DMS153 (cell line): ENCODE measurements around the gene TNFAIP8L1.
"Not testable (repeated sequence)": the region's sequence is repeated elsewhere in the genome, so short reads cannot be mapped to it uniquely, and the experiment has no call there.

Experiments used
- DNase-seq: peaks from one replicate; lab custom pipeline; 2025; lab: John Stamatoyannopoulos, UW

The TNFAIP8L1 gene

DNA sequence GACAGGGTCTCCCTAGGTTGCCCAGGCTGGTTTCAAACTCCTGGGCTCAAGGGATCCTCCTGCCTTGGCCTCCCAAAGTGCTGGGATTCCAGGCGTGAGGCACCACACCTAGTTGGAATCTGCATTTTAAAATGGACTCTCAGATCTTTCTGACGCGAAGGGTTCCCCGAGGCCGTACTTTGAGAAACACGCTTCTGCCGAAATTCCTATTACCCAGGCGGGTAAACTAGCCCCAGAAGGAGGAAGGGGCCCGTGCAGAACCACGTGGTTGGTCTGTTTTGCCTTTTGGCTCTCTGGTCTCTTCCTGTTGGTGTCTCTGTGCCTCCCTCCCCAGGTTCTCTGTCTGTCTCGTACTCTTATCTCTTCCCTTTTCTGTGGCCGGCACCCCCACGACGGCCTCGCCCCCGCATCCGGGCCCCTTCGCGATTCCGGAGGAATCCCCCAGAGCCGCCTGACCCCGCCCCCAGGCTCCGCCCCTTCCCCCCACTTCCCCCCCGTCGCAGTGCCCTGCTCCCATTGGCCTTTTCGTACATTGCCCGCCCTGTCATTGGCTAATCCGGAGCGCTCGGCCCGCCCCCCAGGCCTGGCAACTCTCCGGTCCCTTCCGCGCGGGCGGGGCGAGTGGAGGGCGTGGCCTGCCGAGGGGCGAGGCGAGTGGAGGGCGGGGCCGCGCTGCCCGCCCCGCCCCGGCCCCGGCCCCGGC, at the start of gene TNFAIP8L1:
TSS of gene TNFAIP8L1 (plus strand) at position 689 of the 703 bp plus-strand sequence. CDS start 12,354 bp downstream, outside the sequence.
- peak; percentile 84 for DNase-seq

DNA sequence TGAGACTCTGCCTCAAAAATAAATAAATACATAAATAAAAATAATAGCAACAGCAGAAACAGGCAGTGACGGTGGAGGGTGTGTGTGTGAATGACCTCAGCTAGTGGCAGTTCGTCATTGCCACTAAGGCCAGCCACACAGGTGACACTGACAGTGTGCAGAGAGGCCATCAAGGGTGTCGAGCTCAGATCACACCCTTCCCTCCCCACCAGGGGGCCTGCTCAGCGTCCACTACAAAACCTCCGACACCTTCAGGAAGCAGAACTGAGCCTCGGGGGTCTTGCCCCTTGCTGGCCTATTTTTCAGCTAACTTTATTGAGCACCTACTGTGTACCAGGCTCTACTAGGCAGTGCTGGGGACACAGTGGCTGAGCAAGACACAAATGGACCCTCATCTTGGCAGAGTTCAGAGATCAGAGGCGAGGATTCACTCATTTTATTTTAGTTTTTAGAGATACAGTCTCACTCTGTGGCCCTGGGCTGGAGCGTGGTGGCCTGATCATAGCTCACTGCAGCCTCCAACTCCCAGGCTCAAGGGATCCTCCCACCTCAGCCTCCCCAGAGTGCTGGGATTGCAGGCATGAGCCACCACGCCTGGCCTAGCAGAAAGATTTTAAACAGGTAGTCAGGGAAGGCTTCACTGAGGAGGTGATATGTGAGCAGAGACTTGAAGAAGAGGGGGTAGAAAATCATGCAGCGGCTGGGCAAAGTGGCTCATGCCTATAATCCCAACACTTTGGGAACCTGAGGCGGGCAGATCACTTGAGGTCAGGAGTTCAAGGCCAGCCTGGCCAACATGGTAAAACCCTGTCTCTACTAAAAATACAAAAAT, 49.5 kb upstream of the TNFAIP8L1 start:
- peak; percentile 21 for DNase-seq

DNA sequence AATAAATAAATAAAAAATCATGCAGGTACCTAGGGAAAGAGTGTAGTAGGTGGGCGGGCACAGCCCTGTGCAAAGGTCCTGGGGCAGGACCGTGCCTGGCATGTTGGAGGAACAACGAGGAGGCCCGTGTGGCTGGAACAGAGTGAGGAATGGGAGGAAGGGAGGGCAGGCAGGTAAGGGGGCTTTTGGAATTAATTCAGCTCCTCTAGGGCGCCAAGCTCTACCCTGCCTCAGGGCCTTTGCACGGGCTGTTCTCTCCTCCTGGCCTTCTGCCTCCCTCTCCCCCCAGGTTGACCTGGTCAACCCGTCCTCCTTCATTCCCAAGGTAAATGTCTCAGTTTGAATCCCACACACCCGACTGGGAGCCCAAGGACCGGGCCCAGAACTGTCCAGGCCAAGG, 48.8 kb upstream of the TNFAIP8L1 start:
- no peak for DNase-seq

DNA sequence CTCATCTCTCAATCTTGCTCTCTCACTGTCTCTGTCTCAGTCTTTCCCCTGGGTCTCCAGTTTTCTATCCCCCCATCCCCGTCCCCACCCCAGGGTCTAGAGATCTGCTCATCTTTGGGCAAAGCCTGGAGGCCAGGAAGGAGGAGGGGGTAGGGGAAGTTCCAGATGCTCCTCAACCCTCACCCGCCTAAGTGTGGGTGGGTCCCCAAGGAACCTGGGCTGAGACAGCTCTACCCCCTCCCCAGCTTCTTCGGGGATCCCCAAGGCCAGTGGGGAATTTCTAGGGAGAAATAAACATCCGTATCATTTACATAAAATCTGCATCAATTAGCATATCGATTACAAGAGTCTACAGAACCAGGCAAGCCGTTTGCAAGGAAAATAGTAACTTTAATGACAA, 48.0 kb upstream of the TNFAIP8L1 start:
- DNase-seq = no peak

DNA sequence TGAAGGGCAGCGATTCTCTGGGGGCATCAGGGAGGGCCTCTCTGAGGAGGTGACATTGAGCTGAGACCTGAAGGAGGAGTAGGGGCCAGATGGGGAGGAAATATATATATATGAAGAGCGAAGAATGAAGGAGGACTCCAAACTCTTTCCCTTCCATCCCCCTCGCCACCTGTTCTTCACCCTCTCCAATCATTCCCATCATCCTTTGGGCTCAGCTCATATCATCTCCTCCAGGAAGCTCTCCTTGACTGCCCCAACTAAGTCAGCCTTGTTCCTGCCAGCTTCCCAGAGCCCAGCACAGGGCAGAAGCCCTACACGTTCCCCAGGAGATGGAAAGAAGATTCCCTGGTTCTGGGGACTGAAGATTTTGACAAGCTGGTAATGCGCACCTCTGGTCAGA, 46.9 kb upstream of the TNFAIP8L1 start:
- DNase-seq = no peak

DNA sequence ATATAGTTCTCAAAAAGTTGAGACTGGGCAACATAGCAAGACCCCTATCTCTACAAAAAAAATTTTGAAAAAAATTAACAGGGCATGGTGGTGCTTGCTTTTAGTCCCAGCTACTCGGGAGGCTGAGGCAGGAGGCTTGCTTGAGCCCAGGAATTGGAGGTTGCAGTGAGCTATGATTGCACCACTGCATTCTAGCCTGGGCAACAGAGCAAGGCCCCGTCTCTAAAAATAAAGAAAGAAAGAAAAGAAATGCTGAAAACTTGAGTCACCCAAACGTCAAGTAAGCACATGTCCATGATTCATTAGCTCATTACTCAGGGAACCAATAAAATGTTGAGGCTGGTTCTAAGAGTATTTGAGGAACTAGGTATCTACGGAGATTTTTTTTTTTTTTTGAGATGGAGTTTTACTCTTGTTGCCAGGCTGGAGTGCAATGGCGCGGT, 45.9 kb upstream of the TNFAIP8L1 start:
- DNase-seq = no peak

DNA sequence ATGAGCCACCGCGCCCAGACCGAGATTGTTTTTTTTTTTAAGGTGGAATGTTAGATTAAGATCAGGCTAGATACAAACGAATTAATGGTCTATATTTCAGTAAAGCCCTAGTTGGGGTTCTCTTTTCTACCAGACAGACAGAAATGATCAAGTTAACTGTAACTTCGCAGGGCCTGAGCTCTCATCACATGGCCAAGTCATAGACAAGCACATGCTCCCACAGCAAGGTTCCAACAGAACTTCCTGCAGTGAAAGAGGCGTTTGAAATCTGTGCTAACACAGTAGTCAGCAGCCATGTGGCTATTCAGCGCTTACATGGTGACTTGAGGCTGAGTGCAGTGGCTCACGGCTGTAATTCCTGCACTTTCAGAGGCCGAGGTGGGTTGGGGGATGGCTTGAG, 45.1 kb upstream of the TNFAIP8L1 start:
- DNase-seq = no peak

DNA sequence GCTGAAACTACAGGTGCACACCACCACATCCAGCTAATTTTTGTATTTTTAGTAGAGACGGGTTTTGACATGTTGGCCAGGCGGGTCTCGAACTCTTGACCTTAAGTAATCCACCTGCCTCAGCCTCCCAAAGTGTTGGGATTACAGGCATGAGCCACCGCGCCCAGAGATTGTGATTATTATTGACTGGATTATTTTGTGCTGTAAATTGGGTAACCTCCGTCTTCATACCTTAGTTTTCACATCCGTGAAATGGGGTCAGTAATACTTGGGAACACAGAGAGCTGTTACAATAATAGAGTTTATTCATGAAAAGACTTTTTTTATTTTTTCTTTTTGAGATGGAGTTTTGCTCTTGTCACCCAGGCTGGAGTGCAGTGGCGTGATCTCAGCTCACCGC, 44.2 kb upstream of the TNFAIP8L1 start:
- DNase-seq = not testable (repeated sequence)

DNA sequence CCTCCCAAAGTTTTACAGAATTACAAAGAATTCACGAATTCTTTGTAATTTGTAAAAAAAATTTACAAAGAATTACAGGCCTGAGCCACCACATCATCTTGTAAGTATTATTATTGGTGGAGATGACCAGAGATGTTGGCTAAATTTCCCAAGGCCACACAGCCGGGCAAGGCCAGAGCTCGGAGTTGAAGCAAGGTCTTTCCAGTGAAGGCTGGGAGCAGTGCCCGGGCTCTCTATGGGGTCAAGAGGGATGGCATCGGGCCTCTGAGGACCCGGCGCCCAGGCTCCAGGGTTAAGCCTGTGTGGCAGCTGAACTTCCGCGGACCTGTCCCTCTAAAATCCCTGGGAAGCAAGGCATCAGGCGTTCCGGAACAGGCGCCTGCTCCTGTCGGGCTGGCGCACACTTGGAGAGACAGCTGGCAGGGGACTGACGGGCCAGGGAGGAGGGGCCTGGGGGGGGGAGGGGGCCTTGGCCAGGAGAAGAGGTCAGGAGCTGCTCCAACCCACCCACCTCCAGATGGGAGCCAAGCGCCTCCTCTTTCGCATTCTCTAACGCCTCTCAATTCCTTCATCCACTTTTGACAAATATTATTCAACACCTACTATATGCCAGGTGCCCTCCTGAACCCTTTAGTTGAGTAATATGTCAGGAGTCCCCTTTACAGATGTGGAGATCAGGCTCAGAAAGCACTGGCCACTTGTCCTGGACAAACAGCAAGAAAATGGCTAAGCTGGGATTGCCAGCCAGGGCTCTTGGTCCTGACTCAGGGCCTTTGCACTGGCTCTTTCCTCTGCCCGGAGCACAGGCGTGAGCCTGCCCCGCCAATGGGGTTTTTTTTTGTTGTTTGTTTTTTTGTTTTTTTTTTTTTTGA, 43.0 kb upstream of the TNFAIP8L1 start:
- no peak for DNase-seq

DNA sequence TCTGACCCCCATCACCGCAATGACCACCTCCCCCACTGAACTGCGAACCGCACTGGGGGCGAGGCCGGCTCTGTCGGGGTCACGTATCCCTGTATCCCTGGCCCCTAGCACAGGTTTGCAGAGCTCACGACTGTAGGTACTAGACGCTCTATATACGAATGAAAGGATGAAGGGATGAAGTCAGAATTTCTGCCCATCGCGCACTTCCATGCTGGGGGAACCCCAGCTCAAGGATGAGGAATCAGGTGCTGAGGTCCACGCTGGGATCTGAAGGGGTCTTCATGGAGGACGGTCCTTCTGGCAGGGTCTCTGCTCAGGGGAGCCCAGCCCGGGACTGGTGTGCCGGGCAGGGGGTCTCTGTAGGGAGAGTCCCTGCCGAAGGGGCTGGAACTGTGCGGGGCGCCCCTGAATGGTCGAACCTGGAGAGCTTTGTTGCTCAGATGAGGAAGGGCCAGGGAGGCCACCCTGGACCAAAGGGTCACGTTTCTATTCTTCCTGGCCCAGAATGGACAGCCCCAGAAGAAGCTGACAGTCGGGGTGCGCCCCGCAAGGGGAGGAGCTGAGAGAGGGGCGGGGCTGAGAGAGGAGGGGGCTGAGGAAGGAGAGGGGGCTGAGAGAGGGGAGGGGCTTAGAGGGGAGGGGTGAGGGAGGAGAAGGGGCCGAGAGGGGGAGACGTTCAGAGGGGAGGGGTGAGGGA, 41.9 kb upstream of the TNFAIP8L1 start:
- no peak for DNase-seq

DNA sequence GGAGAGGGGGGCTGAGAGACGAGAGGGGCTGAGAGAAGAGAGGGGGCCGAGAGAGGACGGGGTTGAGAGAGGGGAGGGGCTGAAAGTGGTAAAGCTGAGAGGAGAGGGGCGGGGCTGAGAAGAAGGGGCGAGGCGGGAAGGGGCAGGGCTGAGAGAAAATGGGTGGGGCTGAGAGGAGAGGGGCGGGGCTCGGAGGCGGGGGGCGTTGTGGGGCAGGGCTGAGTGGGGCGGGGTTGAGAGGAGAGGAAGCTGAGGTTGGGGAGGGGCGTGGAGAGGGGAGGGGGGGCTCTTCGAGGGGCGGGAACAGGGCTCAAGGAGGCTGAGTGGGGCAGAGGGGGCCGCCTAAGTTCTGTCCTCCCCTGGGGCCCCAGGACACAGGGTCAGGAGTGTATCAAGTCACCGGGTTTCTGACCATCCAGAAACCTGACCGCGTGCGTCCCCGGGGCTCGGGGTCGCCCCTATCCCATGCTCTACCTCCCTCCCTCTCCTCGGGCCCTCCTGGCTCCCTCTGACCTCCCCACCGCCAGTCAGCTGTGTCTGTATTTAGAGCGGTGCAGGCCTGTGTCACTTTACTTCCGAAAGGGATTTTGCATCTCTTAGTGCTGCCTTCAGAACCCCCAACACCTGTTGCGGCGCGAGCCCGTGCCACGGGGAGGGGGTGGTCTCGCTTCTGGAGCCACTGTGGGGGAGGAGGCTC, 41.2 kb upstream of the TNFAIP8L1 start:
- no peak for DNase-seq

DNA sequence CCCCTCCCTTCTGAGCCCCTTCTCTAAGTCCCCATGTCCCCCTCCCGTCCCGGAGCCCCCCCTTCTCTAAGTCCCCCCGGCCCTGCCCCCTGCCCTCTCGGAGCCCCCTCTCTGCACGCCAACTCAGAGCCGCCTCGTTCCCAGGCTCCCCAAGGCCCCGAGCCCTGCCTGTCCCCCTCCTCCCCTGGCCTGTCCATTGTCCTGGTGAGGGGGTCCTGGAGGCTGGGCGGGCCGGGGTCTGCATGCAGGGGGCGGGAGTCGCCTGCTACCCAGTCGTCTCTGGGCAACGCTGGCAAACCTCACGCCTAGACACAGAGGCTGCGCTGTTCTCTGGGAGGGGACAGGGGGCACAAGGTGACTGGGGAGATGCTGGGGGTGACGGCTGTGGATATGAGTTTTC, 40.6 kb upstream of the TNFAIP8L1 start:
- no peak for DNase-seq

DNA sequence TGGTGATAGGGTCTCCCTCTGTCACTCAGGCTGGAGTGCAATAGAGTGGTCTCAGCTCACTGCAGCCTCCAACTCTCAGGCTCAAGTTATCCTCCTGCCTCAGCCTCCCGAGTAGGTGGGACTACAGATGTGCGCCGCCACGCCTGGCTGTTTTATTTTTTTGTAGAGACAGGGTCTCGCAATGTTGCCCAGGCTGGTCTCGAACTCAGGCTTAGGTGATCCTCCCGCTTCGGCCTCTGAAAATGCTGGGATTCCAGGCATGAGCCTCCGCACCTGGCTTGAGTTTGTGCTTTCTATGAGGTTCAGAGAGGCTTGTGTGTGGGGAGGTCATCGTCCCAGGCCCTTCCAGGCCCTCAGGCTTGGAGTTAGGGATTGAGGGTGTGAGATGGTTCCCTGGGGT, 39.2 kb upstream of the TNFAIP8L1 start:
- no peak for DNase-seq

DNA sequence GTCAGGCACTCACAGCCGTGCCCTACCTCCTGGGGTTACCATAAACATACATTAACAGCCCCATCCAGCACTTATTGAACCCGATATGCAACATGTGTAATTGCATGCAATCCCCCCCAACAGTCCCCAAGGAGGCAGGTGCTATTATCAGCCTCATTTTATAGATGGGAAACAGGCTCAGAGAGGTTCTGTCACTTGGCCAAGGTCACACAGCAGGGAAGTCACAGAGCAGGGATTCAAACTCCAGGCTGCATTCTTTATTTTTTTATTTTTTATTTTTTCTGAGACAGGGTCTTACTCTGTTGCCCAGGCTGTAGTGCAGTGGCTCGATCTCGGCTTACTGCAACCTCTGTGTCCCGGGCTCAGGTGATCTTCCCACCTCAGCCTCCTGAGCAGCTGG, 38.4 kb upstream of the TNFAIP8L1 start:
- no peak for DNase-seq

DNA sequence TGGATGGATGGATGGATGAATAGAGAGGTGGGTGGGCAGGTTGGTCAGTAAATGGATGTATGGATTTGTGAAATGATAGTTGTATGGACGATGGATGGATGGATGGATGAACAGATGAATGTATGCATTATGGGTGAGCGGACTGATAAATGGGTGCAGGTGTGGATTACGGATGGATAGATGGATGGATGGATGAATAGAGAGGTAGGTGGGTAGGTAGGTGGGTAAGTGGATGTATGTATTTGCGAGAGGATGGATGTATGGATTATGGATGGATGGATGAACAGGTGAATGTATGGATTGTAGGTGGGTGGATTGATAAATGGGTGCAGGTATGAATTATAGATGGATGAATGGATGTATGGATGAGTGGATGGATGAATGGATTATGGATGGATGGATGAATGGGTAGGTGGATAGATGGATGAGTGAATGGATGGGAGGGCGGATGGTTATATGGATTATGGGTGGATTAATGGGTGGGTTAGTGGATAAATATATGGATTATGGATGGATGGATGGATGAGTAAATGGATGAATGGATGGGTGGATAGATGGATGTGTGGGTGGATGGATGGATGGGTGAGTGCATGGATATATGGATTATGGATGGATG, 37.0 kb upstream of the TNFAIP8L1 start:
- no peak for DNase-seq

DNA sequence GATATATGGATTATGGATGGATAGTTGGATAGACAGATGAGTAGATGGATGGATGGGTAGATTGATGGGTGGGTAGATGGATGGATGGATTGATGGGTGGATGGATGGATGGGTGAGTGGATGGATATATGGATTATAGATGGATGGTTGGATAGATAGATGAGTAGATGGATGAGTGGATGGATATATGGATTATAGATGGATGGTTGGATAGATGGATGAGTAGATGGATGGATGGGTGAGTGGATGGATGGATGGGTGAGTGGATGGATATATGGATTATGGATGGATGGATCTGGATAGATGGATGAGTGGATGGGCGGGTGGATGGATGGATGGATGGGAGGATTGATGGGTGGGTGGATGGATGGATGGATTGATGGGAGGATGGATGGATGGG, 36.4 kb upstream of the TNFAIP8L1 start:
- no peak for DNase-seq

DNA sequence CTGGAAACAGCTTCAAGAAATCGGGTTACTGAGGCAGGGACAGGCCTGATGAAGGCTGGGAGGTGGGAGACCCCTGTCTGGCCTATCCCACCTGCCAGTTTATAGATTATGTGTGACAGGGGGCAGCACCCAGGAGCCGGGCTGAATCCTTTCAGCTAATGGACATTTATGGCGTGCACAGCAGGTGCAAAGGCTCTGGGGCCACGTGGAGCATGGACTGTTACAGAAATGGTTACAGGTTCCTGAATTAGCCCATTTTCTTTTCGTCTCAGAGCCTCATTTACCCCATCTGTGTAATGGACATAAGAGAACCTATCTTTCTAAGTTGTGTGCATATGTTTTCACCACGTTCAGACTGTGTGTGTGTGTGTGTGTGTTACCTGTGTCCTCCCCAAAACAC, 34.4 kb upstream of the TNFAIP8L1 start:
- no peak for DNase-seq

DNA sequence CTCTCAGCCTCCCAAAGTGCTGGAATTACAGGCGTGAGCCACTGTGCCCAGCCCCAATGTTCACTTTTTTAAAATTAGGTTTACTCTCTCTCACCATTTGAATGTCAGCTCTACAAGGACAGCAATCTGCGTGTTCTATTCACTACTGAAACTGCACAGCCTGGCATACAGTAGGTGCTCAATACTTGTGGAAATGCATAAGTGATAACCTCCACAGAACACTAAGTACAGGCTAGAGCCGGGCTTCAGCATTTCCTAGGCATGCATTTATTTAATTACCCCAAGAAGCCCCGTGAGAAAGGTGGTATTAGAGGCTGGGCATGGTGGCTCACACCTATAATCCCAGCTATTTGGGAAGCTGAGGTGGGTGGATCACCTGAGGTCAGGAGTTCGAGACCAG, 33.1 kb upstream of the TNFAIP8L1 start:
- no peak for DNase-seq

DNA sequence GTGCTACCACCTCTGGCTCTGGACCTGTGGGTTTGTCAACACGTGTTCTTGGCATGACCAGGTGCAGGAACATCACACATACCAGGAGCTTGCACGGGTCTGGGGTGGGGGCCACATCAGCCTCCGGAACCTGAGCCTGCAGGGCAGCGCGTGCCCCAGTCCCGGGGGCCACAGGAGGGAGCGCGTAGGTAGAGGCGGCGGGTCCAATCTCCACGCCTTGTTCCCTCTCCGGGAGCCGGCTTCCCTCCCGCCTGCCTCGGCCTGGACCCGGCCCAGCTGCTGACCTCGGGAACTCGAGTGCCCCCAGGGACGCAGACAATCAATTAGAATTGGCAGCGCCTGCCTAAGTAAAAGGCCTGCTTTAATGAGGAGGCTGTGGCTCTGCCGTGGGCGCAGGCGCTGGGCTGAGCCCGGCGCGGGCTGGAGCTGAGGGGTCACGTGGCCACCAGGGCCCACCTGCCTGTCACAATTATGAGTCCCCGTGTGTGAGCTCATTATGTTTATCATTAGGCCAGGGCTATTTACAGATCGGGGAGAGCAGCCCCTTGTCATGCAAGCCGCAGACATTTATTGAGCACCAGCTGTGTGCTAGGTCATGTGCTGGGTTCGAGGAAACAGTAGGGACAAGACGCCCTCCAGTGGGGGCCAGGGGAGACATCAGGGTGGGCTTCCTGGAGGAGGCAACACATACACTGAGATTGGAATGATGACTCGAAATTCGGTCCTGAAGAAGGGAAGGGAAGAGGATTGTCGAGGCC, 32.2 kb upstream of the TNFAIP8L1 start:
- peak; percentile 87 for DNase-seq
